LHCN-M2 (cell line): ENCODE data around the gene MYPN. TPM values are rescaled to one million over a fixed set of nuclear protein-coding genes. Genes with fewer than 3 reads are reported as not detected.
A peak's percentile ranks its signal among the peaks of the same experiment; 100 is the strongest.
"Not testable (repeated sequence)": the region's sequence is repeated elsewhere in the genome, so short reads cannot be mapped to it uniquely, and the experiment has no call there.

Source experiments
- DNase-seq: peaks from one replicate; pipeline ENCODE4 v3.0.0-alpha.2; 2012; ENCODE audit warnings: low read depth
- total RNA-seq: library from RNA; depleted of rRNA; stranded (reverse); fragments of >200 nt; gene quantifications from 2 replicates; pipeline ENCODE4 v1.2.3, GENCODE V29; 2014

Gene MYPN
- total RNA-seq, 1 experiment from 2014 or later: 32.7 TPM

DNA sequence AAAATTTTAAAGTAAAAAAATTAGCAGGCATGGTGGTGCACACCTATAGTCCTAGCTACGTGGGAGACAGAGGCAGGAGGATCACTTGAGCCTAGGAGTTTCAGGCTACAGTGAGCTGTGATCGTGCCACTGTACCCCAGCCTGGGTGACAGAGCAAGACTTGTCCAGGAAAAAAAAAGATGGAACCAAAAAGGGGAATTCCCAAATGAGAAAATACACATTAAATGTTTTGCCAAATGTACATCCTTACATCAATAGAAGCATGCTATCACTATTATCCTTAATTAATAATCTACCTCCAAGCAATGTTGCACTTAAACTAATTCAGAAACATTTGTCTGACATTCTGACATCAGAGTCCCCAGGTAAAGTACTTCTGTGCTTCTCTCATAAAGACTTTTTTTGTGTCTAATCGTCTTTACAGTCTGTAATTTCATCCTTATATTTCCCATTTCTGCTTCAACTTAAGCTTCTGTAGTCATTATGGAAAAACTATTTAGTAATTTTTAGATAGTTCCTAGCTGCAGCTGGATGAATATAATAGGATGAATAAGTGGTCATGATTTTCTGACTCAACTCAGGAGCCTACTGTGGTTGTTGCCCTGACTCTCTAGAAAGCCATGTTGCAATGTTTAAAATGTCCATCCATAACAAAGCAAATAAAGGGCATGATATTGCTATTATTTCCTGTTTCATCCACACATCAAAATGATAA lies 57.7 kb downstream of the MYPN start:
- no peak for DNase-seq

DNA sequence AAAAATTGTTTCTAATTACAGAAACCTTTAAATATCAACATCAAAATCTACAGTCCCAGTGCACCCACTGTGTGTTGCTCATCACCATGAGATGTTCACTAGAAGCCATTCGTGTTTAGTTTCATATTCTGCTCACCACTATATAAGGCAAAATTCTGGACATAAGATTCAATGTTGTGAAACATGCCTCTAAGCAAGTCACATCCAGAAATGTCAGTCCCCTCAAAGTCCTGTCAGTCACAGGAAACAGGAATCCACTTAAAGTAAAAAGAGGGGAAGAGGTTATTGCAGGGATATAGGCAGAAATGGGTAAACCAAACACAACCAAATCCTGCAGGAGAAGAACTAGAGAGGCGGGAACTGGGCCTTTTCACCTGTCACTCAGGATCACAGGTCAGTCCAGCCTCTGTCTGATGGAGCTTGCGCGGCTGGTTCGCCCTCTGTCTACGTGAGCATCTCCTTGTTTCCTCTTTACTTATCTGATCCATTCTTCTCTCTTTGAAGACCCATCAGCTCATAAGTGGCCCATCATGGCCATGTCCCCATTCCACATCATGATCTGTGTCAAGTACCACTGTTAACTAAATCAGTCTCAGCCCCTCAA lies 58.4 kb downstream of the MYPN start:
- no peak for DNase-seq

DNA sequence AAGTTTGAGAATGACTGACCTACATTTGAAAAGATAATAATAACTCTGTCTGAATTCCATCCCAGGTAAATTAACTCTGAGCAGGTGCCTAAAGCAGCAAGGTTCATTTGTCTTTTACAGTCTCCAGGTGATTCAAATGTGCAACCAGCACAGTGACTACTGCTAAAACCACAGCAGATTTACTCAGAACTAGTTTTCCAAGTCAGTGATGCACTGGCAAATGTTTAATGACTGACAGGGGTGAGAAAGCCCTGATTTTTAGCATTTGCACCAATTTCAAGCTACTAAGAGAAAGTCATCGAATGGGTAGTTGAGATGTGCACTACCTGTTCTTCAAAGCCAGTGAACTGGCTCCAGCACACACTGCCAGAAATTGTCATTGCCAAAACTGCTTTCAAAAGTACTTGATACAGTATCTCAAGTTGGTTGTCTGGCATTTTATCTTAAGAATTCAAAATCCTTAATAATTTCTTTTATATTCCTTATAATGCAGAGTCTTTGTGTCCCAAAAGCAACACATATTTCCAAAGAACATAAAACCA lies 62.3 kb downstream of the MYPN start:
- no peak for DNase-seq

DNA sequence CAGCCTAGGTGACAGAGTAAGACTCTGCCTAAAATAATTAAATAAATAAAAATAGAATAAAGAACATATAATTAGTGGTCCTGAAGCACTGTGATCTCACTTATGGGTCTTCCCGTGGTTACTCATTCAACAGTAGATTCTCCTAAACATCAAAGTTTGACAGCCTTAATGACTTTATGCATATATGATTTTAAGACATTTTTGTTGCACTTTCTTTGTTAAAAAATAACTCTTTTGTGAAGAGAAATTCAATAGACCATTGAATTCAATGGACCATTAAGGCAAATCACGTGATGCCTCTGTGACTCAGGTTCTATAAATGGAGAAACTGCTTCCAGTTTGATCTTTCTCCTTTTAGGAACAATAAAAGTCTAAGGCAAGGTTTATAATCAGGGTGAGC lies 63.0 kb downstream of the MYPN start:
- no peak for DNase-seq

DNA sequence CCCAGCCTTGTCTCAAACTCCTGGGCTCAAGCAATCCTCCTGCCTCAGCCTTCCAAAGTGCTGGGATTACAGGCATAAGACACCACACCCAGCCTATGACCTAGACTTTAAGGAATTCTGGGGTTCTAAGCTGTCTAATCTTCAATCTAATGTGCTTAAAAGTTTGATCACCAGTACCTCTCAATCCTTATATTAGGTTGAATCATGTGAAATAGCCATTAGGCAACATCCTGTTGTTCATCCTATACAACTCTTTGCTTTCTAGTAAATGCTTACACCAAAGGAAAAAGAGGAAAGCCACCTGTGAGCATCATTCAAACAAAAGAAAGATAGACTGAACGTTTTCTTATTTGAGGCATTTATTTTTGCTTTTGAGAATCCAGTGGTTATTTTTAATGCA lies 66.7 kb downstream of the MYPN start:
- peak; percentile 29 for DNase-seq

DNA sequence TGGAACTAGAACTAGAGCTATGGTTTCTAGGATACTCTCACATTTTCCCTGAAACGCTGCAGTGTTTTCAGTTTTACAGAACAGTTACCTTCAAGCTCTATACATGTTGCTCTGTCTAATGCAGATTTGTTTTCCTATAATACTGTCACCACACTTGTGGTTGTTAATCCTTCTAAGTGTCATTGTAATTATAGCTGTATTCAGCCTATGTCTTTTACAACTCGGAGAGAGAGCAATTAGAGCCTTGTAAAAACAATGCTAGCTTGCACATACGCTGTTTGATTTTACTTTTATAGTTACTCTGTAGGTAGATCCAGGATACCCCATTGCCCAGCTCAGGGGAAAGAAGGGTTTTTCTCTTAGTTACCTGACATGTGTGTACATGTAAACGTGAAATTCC lies 67.5 kb downstream of the MYPN start:
- DNase-seq: no peak

DNA sequence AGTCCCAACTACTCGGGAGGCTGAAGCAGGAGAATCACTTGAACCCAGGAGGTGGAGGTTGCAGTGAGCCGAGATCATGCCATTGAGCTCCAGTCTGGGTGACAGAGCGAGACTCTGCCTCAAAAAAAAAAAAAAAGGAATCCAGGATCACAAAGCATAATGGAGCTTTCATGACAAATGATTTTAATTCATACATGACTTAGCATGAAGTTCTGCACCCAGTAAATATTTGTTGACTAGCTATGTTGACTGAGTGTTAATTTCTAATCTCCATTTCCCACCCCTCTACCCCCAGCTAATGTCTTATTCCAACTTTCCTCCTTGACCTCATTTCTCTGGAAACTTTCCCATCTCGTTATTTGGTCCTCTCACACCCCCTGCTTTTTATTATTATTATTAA lies 69.3 kb downstream of the MYPN start:
- DNase-seq: no peak

DNA sequence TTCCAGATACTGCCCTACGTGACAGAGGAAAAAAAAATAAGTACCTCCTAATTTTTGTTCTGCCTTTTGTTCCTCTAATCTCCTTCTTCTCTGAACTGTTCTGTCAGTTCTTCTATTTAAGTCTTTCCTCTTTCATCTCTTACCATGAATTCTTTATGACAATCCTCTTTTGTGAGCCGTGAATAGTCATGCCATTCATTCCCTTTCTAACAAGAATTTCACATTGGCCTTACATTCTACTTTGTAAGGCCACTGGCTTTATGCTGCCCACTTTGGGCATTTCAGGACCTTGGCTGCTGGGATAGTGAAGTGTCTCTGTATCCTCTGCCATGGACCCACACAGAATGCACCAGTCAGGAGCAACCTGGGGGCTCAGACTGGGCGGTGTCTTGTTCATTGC lies 69.7 kb downstream of the MYPN start:
- no peak for DNase-seq

DNA sequence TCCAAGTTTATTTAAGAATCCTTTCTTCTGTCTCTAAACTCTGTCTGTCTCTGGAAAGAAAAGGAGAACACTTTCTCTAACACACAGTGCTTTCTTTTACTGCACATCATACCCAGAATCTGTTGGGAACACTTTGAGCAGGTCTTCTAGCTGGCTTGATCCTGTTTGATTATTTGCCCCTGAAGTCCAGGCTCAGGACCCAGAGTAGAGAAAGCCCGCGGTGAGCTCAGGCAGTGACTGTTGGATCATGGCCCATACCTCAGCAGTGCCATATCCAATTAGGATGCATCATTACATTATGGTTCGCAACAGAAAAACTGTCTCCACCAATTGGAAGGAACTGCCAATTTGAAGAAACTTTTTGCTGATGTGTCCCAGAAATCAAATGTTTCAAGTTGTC lies 71.2 kb downstream of the MYPN start:
- DNase-seq: no peak

DNA sequence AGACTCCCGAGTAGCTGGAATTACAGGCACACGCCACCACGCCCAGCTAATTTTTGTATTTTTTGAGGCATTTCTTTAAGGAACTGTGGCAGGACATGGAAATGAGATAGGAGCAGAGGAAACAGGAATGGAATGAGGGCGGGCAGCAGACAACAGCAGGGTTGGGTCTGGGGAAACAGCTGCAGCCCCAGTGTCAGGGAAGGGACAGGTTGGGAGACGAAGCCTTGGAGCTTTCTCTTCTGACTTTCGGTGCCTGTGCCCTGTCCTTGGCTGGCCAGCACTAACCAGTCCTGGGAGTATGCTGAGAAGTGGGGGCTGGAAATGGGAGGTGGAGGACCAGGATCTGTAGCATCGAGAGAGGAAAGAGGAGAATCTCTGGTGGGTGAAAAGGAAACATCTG lies 75.3 kb downstream of the MYPN start:
- peak; percentile 68 for DNase-seq

DNA sequence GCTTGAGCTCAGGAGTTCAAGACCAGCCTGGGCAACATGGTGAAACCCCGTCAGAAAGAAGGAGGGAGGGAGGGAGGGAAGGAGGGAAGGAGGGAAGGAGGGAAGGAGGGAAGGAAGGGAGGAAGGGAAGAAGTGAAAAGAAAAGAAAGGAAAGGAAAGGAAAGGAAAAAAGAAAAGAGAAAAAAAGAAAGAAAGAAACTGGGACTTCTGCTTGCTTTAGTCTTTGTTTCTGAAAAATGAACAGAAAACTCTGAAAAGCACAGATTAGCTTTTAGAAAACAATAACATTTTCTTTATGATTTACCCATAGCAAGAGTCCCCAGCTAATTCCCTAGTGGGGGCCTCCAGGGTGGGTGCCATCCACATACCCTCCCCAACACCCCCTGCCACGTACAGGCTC lies 75.8 kb downstream of the MYPN start:
- no peak for DNase-seq

DNA sequence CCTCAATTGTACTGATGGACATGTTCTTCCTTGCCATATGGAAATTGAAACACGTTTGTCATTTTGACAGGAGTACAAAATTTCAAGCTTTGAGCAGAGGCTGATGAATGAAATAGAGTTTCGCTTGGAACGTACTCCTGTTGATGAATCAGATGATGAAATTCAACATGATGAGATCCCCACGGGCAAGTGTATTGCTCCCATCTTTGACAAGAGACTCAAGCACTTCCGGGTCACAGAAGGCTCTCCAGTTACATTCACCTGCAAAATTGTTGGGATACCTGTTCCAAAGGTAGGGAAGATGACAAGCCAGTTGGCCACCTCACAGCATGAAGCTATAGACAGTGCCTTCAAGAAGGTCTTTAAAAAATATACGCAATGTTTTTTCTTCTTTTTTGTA lies 79.5 kb downstream of the MYPN start:
- DNase-seq: no peak

DNA sequence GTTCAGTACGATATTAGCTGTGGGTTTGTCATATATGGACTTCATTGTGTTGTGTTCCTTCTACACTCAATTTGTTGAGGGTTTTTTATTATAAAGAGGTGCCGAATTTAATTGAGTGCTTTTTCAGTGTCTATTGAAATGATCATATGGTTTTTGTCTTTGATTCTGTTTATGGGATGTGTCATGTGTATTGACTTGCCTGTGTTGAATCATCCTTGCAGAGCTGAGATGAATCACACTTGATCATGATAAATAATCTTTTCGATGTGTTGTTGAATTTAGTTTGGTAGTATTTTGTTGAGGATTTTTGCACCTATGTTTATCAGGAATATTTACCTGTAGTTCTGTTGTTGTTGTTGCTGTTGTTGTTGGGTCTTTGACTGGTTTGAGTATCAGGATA lies 82.8 kb downstream of the MYPN start:
- DNase-seq: peak; percentile 30

DNA sequence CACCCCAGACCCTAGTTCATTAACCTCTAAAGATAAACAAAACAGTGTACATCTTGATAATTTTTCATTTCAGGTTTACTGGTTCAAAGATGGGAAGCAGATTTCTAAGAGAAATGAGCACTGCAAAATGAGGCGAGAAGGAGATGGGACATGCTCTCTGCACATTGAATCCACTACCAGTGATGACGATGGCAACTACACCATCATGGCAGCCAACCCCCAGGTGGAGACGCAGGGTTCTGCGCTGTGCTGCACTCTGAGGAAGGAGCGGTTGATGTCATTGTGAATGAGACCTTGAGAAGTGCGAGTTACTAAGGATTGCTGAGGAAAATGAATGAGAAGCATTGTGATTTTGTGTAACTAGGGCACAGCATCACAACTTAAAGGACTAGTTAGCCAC lies 85.0 kb downstream of the MYPN start:
- no peak for DNase-seq

DNA sequence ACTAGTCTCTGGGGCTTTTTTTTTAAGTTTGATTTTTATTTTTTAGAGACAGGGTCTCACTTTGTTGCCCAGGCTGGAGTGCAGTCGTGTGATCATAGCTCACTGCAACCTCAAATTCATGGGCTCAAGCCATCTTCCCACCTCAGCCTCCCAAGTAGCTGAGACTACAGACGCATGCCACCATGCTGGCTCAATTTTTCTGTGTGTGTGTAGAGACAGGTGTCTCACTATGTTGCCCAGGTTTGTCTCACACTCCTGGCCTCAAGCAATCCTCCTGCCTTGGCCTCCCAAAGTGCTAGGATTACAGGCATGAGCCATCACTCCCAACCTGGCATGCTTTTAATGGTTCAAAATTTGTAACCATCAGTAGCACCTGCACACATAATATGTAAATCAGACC lies 86.5 kb downstream of the MYPN start:
- DNase-seq: not testable (repeated sequence)

DNA sequence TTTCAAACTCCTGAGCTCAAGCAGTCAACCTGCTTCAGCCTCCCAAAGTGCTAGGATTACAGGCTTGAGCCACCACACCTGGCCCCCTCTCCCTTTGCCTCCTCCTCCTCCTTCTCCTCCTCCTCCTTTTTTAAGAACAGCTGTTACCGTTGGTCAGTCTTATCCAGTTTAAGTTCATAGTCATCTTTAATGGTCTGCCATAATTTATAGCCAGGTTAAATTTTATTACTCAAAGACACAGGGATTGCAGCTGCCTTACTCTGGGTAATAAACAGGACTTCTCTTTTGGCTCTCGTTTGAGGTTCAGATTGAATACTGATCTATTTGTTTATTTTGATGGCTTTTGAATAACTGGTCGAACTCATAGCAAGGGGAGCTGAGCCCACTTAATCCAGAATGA lies 87.4 kb downstream of the MYPN start:
- no peak for DNase-seq

DNA sequence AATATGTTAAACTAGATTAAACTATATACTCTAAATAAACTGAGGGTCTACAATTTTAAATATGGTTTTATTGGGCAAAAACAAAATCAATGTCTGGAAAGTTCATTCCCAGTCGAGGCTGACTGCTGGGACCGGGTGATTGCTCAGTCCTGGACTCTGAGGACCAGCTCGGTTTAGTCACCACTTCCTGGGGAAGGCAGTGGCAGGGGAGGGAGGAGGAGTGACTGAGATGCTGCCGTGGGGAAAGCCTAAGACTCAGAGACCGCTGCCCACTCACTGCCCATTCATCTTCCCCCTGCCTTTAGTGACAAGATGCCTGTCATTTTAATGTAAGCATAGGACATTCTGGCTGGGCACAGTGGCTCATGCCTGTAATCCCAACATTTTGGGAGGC lies 93.7 kb downstream of the MYPN start:
- DNase-seq: peak; percentile 46

DNA sequence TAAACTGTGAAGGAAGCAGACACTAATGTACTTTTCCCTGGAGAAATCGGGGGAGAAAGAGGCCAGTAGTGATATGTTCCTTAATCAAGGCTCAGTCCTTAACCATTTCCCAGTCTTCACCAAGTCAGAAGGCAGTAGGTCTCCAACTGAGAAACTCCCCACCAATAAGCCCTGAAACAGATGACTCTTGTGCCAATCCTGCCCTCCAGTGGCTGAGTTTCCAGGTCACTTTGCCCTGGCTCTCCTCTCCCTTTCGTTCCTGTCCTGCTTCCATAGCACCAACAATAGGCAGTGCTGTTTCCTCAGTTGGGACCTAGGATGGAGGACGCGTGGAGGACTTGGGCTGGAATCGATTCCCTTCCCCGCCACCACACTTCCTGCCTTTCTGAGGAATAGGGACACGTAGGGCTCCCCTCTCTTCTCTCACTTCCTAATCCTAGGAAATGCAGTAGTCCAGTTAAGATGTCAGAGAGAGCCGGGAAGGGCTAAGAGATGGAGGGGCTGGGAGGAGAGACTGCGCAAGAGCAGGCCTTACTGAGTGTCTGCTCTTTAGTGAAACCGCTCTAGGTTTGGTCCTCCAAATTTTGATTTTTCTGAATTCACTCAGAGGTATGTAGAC lies 99.2 kb downstream of the MYPN start:
- DNase-seq: peak; percentile 45

DNA sequence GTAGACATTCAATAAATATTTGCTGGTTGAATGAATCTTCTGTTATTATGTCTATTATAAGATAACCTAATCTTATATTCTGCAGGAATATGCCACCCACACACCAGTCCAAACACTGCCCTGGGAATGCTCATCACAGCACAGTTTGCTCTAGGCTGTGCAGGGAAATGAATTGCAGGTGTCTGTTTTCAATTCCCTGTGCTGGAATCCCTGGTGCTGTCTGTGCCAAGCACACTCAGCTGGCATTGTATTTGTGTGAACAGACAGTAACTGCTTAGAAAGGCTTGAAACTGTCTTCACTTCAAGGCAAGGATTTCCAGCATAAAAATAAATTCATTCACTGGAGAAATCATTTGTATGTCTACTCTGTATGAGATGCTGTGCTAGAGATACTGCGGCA lies 102.4 kb downstream of the MYPN start:
- DNase-seq: no peak

DNA sequence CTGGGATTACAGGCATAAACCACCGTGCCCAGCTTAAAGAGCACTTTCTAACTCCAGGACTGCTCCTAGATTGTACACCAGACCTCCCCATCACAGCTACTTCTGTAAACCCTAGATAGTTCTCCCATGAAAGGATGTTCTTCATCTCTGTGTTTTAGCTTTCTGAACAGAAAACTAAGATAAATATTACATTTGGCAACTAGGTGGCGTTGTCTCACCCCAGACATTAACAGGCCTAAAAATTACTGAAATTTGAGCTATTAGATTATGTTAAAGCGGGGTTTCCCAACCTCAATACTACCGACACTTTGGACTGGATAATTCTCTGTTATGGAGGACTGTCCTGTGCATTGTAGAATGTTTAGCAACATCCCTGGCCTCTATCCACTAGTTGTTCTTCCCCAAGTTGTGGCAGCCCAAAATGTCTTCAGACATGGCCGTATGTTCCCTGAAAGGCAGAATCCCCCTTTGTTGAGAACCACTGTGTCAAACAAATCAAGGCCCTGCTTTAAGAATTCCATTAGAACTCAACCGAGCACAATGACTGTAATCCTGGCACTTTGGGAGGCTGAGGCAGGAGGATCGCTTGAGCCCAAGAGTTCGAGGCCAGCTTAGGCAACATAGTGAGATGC lies 103.5 kb downstream of the MYPN start:
- peak; percentile 29 for DNase-seq

DNA sequence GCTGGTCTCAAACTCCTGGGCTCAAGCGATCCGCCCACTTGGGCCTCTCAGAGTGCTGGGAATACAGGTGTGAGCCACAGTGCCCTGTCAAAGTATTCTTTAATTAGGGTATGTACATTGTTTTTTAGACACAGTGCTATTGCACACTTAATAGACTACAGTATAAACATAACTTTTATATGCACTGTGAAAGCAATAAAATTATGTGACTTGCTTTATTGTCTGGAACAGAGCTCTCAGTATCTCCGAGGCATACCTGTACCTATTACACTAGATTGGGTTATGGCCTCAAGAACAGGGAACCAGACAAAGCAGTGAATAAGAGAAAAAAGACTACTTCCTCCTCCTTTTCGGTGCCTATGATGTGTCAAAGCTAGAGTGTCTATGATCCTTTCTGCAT lies 109.5 kb downstream of the MYPN start:
- DNase-seq: no peak

DNA sequence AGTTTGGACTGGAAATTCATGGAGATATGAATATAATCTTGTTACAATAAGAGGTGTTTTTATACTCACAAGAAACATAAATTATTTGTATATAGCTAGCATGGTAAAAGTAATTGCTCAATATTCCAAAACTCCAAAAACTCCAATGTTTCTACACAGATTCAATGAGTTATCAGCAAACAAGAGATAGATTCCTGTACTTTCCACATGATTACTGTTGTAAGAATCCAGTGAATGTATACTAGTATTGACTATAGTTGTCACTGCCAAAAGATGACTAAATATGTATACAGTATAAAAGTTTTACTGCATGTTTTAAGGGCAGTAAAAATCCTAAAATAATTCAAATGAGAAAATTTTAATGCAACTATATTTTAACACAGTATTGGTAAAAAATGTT lies 111.9 kb downstream of the MYPN start:
- no peak for DNase-seq

DNA sequence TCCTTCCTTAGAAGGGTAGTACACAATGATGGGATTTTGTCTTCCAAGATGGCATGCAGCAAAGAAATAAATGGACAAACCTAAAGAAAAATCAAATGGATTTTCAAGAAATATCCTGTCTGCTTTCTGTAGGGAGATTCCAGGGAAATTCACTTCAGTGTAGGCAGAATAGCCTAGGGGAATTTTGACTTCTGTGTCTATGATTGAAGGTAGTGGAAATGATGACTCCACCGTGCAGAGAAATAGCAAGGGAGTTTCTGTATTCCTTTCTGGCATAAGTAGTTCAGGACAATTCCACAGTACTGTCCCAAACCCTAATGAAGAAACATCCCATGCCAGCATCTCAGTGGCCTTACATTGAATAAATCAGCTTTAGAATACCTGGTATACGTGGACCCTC lies 113.1 kb downstream of the MYPN start:
- DNase-seq: no peak
